Upper lobe of right lung (tissue), 1 donor: ENCODE measurements around the gene VMAC. TPM values are rescaled to one million over a fixed set of nuclear protein-coding genes. Genes with fewer than 3 reads are reported as not detected.
"Not testable (repeated sequence)": the region's sequence is repeated elsewhere in the genome, so short reads cannot be mapped to it uniquely, and the experiment has no call there.

Source experiments
- ATAC-seq: fragments of 200-7000 bp; cut with Tn5 transposase; one replicate; pipeline ENCODE4 v1.9.1; 2020; ENCODE audit warnings: mild to moderate bottlenecking, moderate library complexity
- DNase-seq: peaks from one replicate; pipeline ENCODE4 v3.0.0-alpha.2; 2020
- H3K27ac ChIP-seq: fragments of 200-600 bp; one replicate; pipeline ENCODE4 v1.8.0; 2022
- H3K27me3 ChIP-seq: fragments of 200-600 bp; one replicate; pipeline ENCODE4 v1.8.0; 2022; ENCODE audit warnings: mild to moderate bottlenecking
- H3K36me3 ChIP-seq: fragments of 200-600 bp; one replicate; pipeline ENCODE4 v1.8.0; 2022
- H3K4me1 ChIP-seq: fragments of 200-600 bp; one replicate; pipeline ENCODE4 v1.8.0; 2022
- H3K4me3 ChIP-seq: fragments of 200-600 bp; one replicate; pipeline ENCODE4 v1.8.0; 2022; ENCODE audit warnings: mild to moderate bottlenecking
- H3K9me3 ChIP-seq: fragments of 200-600 bp; one replicate; pipeline ENCODE4 v1.8.0; 2022
- CTCF ChIP-seq: fragments of 200-600 bp; IDR thresholded peaks from one replicate; pipeline ENCODE4 v1.8.0; 2022; ENCODE audit warnings: antibody characterized with exemption
- intact Hi-C: fragments of 100-400 bp; cut with DNase I; formaldehyde crosslinking; loops from one replicate; pipeline ENCODE4 v1.11.0; 2022
- long read RNA-seq: library from polyadenylated mRNA; unstranded; transcript quantifications from one replicate; pipeline ENCODE4 v2.0.0, GENCODE V29; 2021
- total RNA-seq: library from RNA; stranded (reverse); fragmentation: NEBNext Ultra II Directional; extraction: Animal tissue kit (Norgen Biotek cat#: 25700); gene quantifications from one replicate; pipeline ENCODE4 v1.2.1, GENCODE V29; 2021
- donor health status: DM: no; HTN: yes; CAD: no; lungs with severe emphysema.

The VMAC gene
- total RNA-seq: 6.8 TPM
- long read RNA-seq, partial matches to known transcripts: 0 of 2 reads
- long read RNA-seq, other reads (novel, unspliced or antisense): 0 of 2 reads

DNA sequence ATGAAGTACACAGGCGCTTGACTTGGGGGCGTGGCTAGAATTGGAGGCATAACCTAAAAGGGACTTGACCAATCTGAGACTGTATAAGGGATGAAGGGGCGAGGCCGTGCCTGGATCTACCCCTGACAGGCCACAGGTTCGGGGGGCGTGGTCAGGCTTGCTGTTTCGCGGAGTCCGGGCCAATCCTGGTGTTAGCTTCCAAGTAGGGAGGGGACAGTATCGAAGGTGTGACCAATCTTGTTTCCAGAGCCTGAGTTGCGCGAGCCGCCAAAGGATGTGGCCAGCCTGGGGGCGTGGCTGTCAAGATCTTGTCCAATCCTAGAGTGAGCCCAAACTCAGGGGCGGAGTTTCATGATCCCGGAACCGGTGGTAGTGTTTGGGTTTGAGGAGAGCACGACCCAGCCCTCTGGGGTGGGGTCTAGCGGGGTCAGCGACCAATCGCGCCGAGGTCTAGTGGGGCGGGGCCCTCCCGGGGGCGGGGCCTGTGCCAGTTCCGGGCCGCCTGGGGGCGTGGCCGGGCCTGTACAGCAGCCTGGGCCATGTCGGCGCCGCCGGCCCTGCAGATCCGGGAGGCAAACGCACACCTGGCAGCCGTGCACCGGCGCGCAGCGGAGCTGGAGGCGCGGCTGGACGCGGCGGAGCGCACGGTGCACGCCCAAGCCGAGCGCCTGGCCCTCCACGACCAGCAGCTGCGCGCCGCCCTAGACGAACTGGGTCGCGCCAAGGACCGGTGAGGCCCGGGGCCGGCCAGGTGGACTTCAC, at the start of gene VMAC:
VMAC (plus strand) TSS at position 521 of the 762 bp plus-strand sequence; CDS start at position 540, 19 bp downstream.
- no peak for TF ChIP-seq CTCF
- Histone ChIP-seq H3K27ac (peak within 1 kb of the TSS; percentile 90), H3K27me3 (no peaks in the 10 kb centered on the region), H3K4me1 (peaks cover 22% of the 10 kb centered on the region), H3K9me3 (no peaks in the 10 kb centered on the region), H3K36me3 (peaks cover 6% of the 10 kb centered on the region), H3K4me3 (peak within 1 kb of the TSS; percentile 94)
- DNase-seq: peak; percentile 100
- ATAC-seq: peak; percentile 88
- intact Hi-C loops: no loop called here

DNA sequence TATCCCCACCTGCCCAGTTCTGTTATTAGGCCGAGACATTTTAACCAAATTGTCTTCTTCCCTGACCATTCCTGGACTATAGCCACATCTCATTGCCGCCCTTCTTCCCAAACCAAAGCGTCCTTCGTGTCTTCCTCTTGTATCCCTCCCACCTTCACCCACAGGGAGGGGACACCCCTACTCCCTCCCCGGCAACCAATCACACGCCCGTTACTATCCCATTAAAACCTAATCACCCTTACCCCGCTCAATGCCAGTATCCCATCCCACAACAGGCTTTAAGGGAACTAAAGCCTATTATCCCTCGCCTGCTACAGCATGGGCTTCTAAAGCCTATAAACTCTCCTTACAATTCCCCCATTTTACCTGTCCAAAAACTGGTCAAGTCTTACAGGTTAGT, 49.5 kb upstream of the VMAC start:
- intact Hi-C loops, ATAC-seq, H3K36me3 ChIP-seq, H3K27ac ChIP-seq, H3K4me3 ChIP-seq, DNase-seq, H3K4me1 ChIP-seq, H3K27me3 ChIP-seq, H3K9me3 ChIP-seq: not testable (repeated sequence)

- Histone ChIP-seq H3K9me3 (no peaks in the 10 kb centered on the region), H3K27ac (no peak overlapping the region), H3K27me3 (no peaks in the 10 kb centered on the region), H3K4me3 (no peak overlapping the region), H3K36me3 (no peaks in the 10 kb centered on the region), H3K4me1 (no peaks in the 10 kb centered on the region)
- intact Hi-C loops: no loop called here
- ATAC-seq (no peak), DNase-seq (no peak)
- no peak for TF ChIP-seq CTCF
Observed at GRCh38 chr19:5857203-5858081, 47.2 kb upstream of the VMAC start.

DNA sequence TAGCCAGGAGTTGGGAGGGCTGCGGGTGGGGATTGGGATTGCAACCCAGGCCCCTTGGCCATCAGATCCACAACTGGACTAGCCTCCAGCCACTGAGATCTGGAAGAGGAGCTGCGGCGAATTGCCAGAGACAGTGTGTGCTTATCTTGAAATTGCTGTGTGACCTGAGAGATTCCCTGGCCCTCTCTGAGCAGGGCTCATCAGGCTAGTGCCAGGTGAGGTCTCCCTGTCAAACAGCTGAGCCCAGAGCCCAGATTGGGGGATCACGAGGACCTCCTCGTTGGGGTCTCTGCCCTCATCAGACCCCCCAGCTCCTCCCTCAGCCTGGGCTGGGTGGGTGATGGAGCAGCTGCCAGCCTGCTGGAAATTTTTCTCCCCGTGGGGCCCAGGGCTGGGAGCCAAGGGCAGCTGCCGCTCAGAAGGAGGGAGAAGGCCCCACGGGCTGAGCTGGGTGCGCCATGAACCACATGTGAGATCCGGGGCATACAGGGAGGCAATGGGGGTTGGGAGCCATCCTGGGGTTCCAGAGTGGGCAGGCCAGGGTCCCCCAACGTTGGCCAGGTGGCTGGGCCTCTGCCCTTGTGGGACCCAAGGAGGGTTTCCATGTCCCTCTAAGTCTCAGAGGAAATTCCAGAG, 41.5 kb upstream of the VMAC start:
- Histone ChIP-seq H3K27ac (no peak overlapping the region), H3K27me3 (no peaks in the 10 kb centered on the region), H3K36me3 (no peaks in the 10 kb centered on the region), H3K4me1 (no peaks in the 10 kb centered on the region), H3K9me3 (no peaks in the 10 kb centered on the region), H3K4me3 (no peak overlapping the region)
- no peak for TF ChIP-seq CTCF
- no peak for ATAC-seq
- intact Hi-C loops: no loop called here
- no peak for DNase-seq

DNA sequence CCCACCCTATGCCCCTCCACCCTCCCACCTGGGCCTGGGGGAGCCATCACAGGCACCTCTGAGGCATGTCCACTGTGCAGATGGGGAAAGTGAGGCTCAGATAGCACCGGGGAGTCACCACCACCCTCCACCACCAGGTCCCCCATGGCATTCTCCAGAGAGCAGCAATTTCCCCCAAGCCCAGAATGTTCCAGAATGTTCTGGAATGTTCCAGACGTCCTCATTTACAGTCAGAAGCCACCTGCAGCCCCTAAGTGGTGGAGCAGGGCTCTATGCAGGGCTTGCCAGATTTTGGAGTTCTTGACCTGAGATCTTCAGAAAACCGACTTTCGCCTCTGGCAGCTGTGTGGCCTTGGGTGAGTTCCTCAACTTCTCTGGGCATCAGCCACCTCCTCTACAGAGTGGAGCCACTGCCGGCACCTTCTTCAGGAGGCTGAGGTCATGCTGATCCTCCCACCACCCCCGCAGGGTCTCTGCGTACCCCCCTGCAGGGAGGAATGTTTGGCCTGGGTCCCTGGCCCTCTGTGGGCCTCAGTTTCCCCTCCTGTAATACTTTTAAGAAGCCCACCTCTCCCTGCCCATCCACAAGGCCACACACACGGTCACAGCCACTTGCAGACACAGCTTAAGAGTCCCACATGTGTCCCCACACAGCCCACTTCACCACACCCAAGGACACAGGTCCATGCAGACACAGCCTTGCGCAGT, 40.5 kb upstream of the VMAC start:
- H3K4me1 ChIP-seq: no peaks in the 10 kb centered on the region
- intact Hi-C loops: no loop called here
- ATAC-seq (no peak), DNase-seq (no peak)
- H3K27ac ChIP-seq: no peak overlapping the region
- H3K36me3 ChIP-seq: no peaks in the 10 kb centered on the region
- H3K9me3 ChIP-seq: no peaks in the 10 kb centered on the region
- H3K27me3 ChIP-seq: no peaks in the 10 kb centered on the region
- H3K4me3 ChIP-seq: no peak overlapping the region
- no peak for TF ChIP-seq CTCF
